ENCODE data around the gene GNG7.
"Not testable (repeated sequence)": the region's sequence is repeated elsewhere in the genome, so short reads cannot be mapped to it uniquely, and the experiment has no call there.

GNG7 gene

GRCh38 chr19:2507109-2507508, 195.4 kb downstream of the GNG7 start:
- no peak for DNase-seq (ENCODE audit: low read depth)

DNA sequence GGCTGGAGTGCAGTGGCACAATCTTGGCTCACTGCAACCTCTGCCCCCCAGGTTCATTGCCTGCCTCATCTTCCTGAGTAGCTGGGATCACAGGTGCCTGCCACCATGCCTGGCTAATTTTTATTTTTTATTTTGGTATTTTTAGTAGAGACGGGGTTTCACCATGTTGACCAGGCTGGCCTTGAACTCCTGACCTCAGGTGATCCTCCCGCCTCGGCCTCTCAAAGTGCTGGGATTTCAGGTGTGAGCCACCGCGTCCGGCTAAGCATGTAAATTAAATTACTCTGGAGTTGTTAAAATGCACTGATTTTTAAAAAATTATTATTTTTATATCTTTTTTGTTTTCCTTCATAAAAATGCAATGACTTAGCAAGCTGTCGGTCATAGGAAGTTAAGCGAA, 195.8 kb downstream of the GNG7 start:
- DNase-seq (ENCODE audit: low read depth): not testable (repeated sequence)

DNA sequence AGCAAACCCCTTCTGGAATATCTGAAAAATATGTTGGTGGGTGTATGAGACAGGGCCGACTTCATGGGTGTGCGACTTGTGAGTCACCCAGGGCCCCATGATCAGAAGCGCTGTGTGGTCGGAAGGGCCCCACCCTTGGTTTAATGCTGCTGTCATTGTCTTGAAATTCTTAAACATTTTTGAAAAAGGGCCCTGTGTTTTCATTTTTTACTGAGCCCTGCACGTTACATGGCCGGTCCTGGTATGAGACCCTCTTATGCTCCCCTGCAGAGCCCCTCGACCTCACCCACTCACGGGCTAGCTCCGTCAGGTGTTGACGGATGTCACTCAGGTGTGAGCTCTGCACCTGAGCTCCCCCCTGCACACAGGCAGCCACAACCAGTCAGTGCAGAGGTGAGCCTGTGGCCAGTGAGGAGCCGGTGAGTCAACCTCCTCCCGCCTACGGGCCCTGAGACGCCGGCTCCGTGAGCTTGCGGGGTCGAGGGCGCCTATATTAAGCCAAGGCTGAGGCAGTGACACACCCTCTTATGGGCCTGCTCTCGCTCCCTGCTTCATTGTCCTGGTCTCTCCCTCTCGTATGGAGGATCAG, 198.9 kb downstream of the GNG7 start:
- DNase-seq (ENCODE audit: low read depth): peak; percentile 51

- no peak for DNase-seq (ENCODE audit: low read depth)
Observed at GRCh38 chr19:2500841-2501261, 201.6 kb downstream of the GNG7 start.

- DNase-seq (ENCODE audit: low read depth): no peak
Observed at GRCh38 chr19:2500156-2500555, 202.3 kb downstream of the GNG7 start.

GRCh38 chr19:2497186-2497585, 205.3 kb downstream of the GNG7 start:
- no peak for DNase-seq (ENCODE audit: low read depth)

GRCh38 chr19:2495651-2496316, 206.7 kb downstream of the GNG7 start:
- no peak for DNase-seq (ENCODE audit: low read depth)

- DNase-seq (ENCODE audit: low read depth): no peak
Observed at GRCh38 chr19:2495130-2495641, 207.3 kb downstream of the GNG7 start.

- no peak for DNase-seq (ENCODE audit: low read depth)
Observed at GRCh38 chr19:2494447-2495129, 207.9 kb downstream of the GNG7 start.

- no peak for DNase-seq (ENCODE audit: low read depth)
Observed at GRCh38 chr19:2494084-2494446, 208.4 kb downstream of the GNG7 start.

- DNase-seq (ENCODE audit: low read depth): not testable (repeated sequence)
Observed at GRCh38 chr19:2493448-2493847, 209.0 kb downstream of the GNG7 start.

- no peak for DNase-seq (ENCODE audit: low read depth)
Observed at GRCh38 chr19:2492870-2493269, 209.6 kb downstream of the GNG7 start.

GRCh38 chr19:2491130-2491801, 211.2 kb downstream of the GNG7 start:
- no peak for DNase-seq (ENCODE audit: low read depth)

DNA sequence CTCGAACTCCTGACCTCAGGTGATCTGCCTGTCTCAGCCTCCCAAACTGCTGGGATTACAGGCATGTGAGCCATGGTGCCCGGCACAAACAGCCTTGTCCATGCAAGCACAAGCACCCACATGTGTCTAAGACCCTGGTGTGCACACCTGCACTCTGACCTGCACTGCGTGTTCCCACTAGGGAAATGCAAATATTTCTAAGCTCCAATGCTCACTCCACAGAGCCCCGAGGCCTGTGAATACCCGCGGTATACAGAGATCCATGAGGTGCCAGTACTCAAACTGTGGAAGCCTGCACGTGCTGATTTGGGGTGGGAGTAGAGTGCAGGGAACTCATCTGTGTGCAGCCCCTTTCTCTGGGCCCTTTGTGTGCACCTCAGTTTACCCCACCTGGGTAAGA, 211.8 kb downstream of the GNG7 start:
- no peak for DNase-seq (ENCODE audit: low read depth)

DNA sequence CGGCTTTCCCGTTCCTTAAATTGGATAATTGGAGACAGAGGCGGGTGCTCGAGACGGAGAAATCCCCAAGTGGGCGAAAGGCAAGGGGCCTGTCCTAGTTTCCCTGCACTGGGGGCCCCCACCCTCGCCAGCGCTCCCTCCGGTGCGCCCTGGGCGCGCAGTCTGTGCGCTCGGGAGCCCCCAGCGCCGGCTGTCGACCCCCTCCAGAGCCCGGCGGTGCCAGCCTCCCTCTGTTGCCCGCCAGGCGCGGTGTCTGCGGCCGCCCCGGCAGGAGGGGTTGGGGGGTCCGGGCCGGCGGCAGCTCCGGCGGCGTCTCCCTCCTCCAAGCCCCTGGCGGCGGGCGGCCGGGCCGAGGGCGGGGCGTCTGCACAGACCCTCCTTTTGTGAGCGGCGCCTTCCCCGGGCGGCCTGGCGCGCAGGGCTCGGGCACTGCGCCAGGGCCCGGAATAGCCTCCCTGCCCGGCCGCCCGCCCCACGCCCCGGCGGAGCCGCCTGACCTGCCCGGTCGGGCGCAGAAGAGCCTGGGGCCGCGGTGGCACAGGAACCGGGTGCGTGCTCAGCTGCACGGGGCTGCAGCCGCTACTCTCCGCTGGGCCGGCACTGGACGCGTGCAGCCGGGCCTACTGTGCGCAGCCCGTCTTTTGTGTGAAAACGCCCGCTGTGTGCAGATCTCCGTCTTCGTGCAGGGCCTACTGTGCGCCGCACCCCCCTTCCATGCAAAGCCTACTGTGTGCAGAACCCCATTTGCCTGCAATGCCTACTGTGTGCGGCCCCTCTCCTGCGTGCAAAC, 213.4 kb downstream of the GNG7 start:
- DNase-seq (ENCODE audit: low read depth): no peak

DNA sequence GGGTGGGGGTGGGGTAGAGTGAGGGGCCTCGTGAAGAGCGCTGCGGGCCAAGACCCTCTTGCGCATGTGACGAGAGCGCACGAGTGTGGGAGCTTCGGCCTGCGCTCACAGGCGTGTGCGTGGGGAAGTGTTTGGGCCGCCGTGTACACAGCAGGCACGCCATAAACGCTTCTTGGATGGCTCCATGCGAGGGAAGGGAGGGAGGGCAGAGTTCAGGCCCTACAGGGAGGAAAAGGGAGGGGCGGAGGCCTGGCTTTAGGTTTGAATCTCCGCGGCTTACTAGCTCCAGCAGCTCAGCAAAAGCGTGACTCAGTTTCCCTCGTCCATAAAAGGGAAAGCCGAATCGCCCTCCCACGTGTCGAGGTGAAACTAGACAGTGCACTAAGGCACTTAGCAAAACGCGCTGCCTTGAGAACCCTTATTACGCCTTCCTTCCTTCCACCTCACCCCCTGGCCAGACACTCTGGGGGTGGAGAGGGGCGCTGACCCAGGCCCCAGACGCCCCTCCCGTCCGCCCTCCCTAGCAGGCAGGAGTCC, 214.0 kb downstream of the GNG7 start:
- DNase-seq (ENCODE audit: low read depth): no peak

DNA sequence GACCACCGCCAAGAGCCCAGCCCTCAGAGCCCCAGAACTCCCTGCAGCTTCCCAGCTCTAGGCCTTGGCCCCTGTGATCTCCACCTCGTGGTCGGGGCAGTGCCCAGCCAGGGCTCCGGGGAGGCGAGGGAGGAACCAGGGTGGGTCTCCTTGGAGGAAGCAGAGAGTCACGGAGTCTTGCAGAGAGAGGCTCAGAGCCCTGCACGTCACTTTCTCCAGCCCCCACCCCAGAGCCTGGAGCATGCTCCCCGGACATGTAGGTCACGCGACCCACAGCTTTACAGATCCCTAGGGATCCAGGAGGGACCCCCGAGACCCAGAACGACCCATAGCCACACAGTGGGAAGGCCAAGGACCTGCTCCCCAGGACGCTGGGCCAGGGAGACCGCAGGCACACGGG, 214.7 kb downstream of the GNG7 start:
- DNase-seq (ENCODE audit: low read depth): no peak

DNA sequence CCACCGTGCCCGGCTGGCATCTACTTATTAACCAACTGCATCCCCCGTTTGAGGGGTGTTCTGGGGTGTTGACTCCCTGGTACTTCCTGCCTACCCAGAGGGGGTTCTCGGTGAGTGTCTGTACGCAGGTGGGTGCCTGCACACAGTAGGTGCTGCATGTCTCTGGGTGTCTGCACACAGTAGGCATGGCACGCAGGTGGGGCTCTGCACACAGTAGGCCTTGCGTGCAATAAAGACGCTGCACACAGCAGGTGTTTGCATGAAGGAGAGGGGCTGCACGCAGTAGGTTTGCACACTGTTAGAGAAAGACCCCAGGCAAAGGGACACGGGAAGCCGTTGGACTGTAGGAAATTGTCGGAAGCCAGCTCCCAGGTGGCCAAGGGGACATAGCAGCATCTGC, 215.4 kb downstream of the GNG7 start:
- no peak for DNase-seq (ENCODE audit: low read depth)

DNA sequence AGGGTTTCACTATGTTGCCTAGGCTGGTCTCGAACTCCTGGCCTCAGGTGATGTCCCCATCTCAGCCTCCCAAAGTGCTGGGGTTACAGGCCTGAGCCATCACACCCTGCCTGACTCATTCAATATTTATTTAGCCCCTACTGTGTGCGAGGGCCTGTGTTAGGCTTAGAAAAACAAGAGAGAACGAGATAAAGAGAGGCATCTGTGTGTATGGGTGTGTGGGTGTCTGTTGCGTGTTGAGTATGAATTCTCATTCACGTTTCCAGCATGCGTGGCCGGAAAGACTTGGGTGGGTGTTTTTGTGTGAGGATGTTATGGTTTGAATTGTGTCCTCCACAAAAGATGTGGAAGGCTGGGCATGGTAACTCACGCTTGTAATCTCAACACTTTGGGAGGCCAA, 217.1 kb downstream of the GNG7 start:
- DNase-seq (ENCODE audit: low read depth): no peak

DNA sequence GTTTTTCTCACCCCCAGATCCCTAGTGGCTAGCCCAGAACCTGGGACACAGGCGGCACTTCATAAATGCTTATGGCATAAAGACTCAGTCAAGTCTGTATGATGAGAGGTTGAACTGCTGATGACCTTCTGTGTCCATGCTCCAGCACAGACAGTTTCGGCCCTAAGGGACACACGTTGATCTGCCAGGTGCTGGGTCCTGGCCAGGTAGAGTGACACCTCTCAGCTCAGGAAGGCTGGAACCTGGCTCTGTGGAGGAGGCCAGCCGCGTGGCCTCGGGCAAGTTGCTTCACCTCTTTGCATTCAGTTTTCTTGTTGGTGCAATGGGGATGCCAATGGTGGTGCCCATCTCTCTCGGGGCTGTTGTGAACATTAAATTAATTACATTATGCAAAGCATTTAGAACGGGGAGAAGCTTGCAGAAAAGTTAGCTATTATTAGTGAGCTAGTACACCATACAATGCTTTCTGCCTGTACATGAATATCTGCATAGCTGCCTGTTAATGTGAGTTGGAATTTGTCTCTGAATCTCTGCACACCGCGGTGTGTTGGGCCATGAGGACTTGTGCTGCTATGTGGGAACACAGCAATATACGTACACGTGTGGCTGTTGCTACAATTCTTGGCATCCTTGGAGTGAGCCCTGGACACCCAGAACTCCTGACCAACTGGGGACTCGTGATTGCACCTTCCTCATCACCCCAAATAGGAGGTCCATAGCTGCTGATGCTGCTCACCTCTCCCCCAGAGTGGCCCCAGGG, 218.1 kb downstream of the GNG7 start:
- no peak for DNase-seq (ENCODE audit: low read depth)

Data from stimulated activated CD8-positive, alpha-beta memory T cell treated with anti-CD3 and anti-CD28 coated beads, Interleukin-15, amount 100 ng/mL, for 1 hour (primary cell).